Progenitor cell of endocrine pancreas (in vitro differentiated cells): ENCODE measurements around the gene TPST2. TPM values are rescaled to one million over a fixed set of nuclear protein-coding genes. Genes with fewer than 3 reads are reported as not detected.

ENCODE experiments used
- DNase-seq: peaks from one replicate; pipeline ENCODE4 v3.0.0; 2021; ENCODE audit warnings: low spot score; ENCODE audit not compliant: unreplicated experiment
- H3K27ac Mint-ChIP-seq: 2 replicates; pipeline ENCODE4 v1.8.0; 2021; ENCODE audit warnings: mild to moderate bottlenecking, moderate library complexity, mixed read lengths
- H3K27me3 Mint-ChIP-seq: 2 replicates; pipeline ENCODE4 v1.8.0; 2021; ENCODE audit warnings: mixed read lengths
- H3K36me3 Mint-ChIP-seq: 2 replicates; pipeline ENCODE4 v1.8.0; 2022; ENCODE audit warnings: mixed read lengths; ENCODE audit not compliant: insufficient read depth
- H3K4me1 Mint-ChIP-seq: 2 replicates; pipeline ENCODE4 v1.8.0; 2021; ENCODE audit warnings: low read depth, mixed read lengths
- H3K4me3 Mint-ChIP-seq: 2 replicates; pipeline ENCODE4 v1.8.0; 2021; ENCODE audit warnings: low read depth, mild to moderate bottlenecking, moderate library complexity, mixed read lengths
- H3K9me3 Mint-ChIP-seq: 2 replicates; pipeline ENCODE4 v1.8.0; 2021; ENCODE audit warnings: low read depth, mixed read lengths
- CTCF ChIP-seq: fragments of 200-600 bp; sonication (generic); IDR thresholded peaks from one replicate; pipeline ENCODE4 v1.5.0; 2021; ENCODE audit warnings: antibody characterized with exemption, mild to moderate bottlenecking; ENCODE audit not compliant: unreplicated experiment
- microRNA-seq: library from miRNA; unstranded; fragments of <30 nt; microRNA quantifications from one replicate; pipeline ENCODE4 v1.1.0, GENCODE V29; 2020; ENCODE audit warnings: borderline number of aligned reads; ENCODE audit not compliant: unreplicated experiment
- total RNA-seq: library from RNA; stranded (reverse); gene quantifications from 2 replicates; pipeline ENCODE4 v1.2.1, GENCODE V29; 2021

The TPST2 gene
- total RNA-seq, 1 donor from 2014 or later, result 19.1 TPM

DNA sequence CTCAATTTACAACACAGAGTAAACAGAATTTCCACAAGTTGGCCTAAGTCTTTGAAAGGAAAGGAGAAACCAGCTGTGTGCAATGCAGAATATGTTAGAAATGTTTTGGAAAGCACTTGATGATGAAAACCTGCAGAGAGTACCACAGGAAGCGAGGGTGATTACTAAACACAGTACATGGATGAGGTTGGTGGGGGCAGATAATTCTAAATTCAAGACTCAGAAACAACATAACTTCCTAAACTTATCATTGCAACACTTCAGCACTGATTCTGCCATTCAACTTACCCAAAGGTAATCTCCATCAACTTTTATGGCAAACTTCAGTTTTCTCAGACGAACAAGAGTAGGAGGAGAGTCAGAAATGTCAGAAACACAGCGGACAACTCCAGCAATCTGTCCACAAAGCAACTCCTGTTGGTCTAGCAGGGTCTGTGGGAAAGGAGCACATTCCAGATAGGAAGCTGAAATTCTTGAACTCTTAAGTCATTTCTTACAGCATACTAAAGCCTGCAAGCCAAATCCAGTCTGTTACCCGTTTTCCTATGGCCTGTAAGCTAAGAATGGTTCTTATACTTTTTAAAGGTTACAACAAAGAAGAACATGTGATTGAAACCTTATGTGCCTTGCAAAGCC, 113.1 kb downstream of the TPST2 start:
- Mint-ChIP-seq H3K9me3 (no peaks in the 10 kb centered on the region), H3K27ac (peak overlapping the region; percentile 54), H3K4me1 (peaks cover 13% of the 10 kb centered on the region), H3K27me3 (no peaks in the 10 kb centered on the region), H3K4me3 (no peak overlapping the region), H3K36me3 (peaks cover 26% of the 10 kb centered on the region)
- DNase-seq, result no peak
- TF ChIP-seq CTCF, result no peak

DNA sequence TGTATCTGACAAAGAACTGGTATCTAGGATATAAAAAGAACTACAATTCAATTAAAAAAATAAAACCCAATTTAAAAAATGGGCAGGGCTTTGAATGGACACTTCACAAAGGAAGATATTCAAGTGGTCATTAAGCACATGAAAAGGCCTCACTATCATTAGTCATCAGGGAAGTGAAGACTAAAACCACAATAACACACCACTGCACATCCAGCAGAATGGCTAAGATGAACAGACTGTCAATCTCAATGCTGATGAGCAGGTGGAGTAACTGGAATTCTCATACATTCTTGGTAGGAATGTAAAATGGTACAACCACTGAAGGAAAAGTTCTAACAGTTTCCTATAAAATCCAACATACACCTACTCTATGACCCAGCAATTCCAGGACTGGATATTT, 115.2 kb downstream of the TPST2 start:
- Mint-ChIP-seq H3K4me3 (no peak overlapping the region), H3K36me3 (peaks cover 26% of the 10 kb centered on the region)

More for the DNA sequence above, 115.2 kb downstream of the TPST2 start:
- Mint-ChIP-seq H3K27me3 (no peaks in the 10 kb centered on the region), H3K4me1 (peaks cover 5% of the 10 kb centered on the region), H3K27ac (no peak overlapping the region), H3K9me3 (no peaks in the 10 kb centered on the region)
- no peak for DNase-seq
- no peak for TF ChIP-seq CTCF

Small RNA genes lying within 50 kb of the gene (microRNA-seq; reads per million reads assigned to microRNA genes)
- 5.4 reads per million for gene MIR548J

Other genes with a start within 250 kb of the TPST2 start
- gene ASPHD2, start 160.9 kb downstream of the TPST2 start, total RNA-seq, result 4.0 and 4.2 TPM in 2 replicates
- 42.7 and 43.2 TPM in 2 replicates for gene HPS4, start 106.3 kb downstream of the TPST2 start, total RNA-seq
- gene SRRD, start 106.3 kb downstream of the TPST2 start, total RNA-seq, result 23.2 and 25.4 TPM in 2 replicates
- 36.4 and 38.7 TPM in 2 replicates for gene TFIP11, start 77.7 kb downstream of the TPST2 start, total RNA-seq
- not detected in 2 replicates for gene CRYBB1, start 27.9 kb upstream of the TPST2 start, total RNA-seq
- gene CRYBA4, start 31.8 kb upstream of the TPST2 start, total RNA-seq, result not detected in 2 replicates
- 1.3 and 1.4 TPM in 2 replicates for gene MIAT, start 67.5 kb upstream of the TPST2 start, total RNA-seq